Measurements from ENCODE around the gene MEOX1.

- TF ChIP-seq, protein P1, sequence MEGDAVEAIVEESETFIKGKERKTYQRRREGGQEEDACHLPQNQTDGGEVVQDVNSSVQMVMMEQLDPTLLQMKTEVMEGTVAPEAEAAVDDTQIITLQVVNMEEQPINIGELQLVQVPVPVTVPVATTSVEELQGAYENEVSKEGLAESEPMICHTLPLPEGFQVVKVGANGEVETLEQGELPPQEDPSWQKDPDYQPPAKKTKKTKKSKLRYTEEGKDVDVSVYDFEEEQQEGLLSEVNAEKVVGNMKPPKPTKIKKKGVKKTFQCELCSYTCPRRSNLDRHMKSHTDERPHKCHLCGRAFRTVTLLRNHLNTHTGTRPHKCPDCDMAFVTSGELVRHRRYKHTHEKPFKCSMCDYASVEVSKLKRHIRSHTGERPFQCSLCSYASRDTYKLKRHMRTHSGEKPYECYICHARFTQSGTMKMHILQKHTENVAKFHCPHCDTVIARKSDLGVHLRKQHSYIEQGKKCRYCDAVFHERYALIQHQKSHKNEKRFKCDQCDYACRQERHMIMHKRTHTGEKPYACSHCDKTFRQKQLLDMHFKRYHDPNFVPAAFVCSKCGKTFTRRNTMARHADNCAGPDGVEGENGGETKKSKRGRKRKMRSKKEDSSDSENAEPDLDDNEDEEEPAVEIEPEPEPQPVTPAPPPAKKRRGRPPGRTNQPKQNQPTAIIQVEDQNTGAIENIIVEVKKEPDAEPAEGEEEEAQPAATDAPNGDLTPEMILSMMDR (IDR thresholded peaks at IDR 0.05; ENCODE audit: low read depth, low read length): no peak
- TF ChIP-seq POLR2A (IDR thresholded peaks at IDR 0.05; ENCODE audit: extremely low read depth, insufficient read length) (no peak), MYC (IDR thresholded peaks at IDR 0.05; ENCODE audit: low read depth, low read length) (no peak)
Observed at GRCh38 chr17:43598357-43599045, 63.2 kb downstream of the MEOX1 start.

Data from NB4 (cell line).